ENCODE results near the gene KSR1.
"Not testable (repeated sequence)": the region's sequence is repeated elsewhere in the genome, so short reads cannot be mapped to it uniquely, and the experiment has no call there.

GRCh38 chr17:27671977-27672480, 215.8 kb downstream of the KSR1 start:
- TF ChIP-seq POLR2AphosphoS5 (IDR thresholded peaks at IDR 0.05; ENCODE audit: borderline replicate concordance, low read depth, low read length); EZH2 (IDR thresholded peaks at IDR 0.05); FOXP2 (optimal IDR thresholded peaks at IDR 0.05; ENCODE audit: control extremely low read depth, extremely low read length, insufficient read depth): not testable (repeated sequence)
